DMS53 treated with DMSO at 0.1 percent for 48 hours (cell line): ENCODE results near the gene CCK.

Source experiments
- DNase-seq: peaks from one replicate; lab custom pipeline; 2025; ENCODE audit not compliant: unreplicated experiment; lab: John Stamatoyannopoulos, UW

The CCK gene

GRCh38 chr3:42226470-42227425 lies 39.2 kb downstream of the CCK start:
- DNase-seq: no peak

- DNase-seq: no peak
Observed at GRCh38 chr3:42225486-42226363, 40.3 kb downstream of the CCK start.

GRCh38 chr3:42224658-42225421 lies 41.1 kb downstream of the CCK start:
- no peak for DNase-seq

GRCh38 chr3:42224178-42224577 lies 41.8 kb downstream of the CCK start:
- DNase-seq: no peak

DNA sequence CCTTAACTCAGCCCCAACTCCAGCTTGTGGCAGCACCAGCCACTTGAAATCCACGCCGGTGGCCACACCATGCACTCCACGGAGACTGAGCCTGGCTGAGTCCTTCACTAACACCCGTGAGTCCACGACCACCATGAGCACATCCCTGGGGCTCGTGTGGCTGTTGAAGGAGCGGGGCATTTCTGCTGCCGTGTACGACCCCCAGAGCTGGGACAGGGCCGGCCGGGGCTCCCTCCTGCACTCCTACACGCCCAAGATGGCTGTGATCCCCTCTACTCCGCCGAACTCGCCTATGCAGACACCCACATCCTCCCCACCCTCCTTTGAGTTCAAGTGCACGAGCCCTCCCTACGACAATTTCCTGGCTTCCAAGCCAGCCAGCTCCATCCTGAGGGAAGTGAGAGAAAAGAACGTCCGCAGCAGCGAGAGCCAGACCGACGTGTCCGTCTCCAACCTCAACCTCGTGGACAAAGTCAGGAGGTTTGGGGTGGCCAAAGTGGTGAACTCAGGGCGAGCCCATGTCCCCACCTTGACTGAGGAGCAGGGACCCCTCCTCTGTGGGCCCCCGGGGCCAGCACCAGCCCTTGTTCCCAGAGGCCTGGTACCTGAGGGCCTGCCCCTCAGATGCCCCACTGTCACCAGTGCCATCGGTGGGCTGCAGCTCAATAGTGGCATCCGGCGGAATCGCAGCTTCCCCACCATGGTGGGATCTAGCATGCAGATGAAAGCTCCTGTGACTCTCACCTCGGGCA lies 42.9 kb downstream of the CCK start:
- DNase-seq: no peak

GRCh38 chr3:42220436-42221121 lies 45.4 kb downstream of the CCK start:
- no peak for DNase-seq

GRCh38 chr3:42216931-42217333 lies 49.1 kb downstream of the CCK start:
- DNase-seq: no peak

DNA sequence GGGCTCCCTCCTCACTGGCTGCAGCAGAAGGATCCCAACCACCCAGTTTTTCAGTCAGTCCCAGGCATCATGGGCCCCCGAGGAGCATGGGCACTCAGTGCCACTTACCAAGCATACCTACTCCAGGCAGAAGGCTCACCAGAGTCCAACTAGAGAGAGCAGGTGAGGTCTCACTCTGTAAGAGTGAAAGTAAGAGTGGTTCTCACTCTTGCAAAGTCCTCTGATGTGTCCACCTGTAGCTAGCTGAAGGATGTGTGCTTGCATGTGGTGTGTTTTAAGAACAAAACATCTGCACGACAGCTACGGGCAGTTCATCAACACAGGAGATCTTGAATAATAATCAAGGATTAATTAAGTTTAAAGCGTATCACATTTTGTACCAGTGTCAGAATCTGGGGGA lies 49.7 kb downstream of the CCK start:
- no peak for DNase-seq

DNA sequence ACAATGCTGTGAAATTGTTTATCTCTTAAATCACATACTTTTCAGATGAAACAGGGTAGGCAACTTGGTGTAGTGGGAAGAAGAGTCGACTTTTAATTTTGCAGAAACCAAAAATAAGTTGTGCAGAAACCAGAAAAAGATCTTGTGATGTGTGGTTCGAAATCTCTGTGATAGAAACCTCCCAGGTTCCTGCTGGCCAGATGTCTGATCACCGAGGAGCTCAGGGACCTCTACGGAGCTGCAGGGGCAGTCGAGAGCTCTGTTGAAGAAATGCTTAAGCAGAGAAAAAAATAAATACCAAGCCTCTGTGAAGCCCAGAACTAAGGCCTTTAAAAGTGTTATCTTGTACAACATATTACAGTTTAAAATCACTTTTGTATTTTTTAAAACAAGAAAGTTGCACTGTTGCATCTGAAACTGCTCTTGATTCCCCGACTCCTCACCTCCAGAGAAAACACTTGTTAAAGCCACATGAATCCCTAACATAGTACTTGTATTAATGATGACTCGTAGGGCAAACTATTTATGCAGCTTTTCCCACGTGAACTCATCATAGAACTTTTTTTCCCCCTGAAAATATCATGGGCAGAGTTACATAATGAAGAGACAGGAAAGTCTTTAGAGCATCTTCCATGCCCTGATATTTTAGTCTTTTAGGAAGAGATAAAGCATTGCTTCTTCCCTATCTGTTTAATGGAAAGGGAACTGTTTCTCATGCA lies 51.3 kb downstream of the CCK start:
- no peak for DNase-seq

DNA sequence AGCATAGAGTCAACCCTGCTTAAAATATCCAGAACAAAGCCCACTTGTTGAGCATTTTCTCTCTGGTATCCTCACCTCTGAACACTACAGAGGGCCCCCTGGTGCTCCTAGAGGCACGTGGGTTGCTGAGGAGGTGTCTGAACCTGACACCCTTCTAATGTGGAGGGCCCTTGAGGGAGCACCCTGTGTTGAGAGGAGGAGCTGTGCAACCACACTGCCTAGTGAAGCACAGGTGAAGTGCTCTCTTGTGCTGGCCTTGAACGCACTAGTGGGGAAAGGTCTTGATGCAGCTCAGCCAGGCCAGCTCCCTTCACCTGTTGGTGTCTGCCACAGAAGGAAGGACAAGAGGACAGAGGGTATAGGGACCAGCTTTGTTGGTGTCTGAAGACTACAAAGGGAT lies 51.9 kb downstream of the CCK start:
- DNase-seq: no peak

DNA sequence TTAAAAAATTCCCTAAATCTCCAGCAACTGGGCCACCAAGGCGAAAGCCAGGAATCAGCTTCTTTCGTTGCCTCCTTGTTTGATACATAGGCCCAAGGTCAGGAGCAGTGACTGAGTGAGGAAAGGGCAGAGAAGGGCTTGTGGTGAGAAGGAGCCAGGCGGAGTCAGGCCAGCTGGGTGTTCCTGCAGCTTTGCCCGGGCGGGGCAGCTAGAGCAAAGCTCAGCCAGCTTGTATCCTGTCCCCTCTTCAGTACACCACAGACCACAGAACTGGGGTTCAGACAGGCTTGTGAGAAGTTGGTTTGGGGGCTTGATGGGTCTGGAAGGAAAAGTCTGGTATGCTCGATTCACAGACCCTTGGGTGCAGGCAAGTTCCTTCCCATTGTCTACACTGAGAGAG lies 52.6 kb downstream of the CCK start:
- DNase-seq: no peak

DNA sequence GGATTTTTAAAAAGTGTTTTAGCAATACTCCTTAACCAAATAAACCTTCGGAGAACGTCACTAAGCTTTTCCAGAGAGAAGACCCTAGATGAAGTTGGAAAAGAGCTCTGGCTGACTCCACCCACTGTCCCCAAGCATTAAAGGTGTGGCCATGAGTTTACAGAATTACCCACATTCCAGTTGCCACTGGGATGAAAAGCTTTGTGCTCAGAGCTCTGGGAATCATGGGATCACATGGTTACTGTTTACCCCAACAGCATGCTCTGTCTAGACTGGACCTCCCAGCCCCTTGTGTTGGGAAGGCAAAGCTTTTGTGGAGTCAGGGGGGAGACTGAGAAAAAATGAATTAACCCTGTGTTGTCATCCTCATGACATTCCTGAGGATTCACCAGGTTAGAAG lies 55.3 kb downstream of the CCK start:
- no peak for DNase-seq

DNA sequence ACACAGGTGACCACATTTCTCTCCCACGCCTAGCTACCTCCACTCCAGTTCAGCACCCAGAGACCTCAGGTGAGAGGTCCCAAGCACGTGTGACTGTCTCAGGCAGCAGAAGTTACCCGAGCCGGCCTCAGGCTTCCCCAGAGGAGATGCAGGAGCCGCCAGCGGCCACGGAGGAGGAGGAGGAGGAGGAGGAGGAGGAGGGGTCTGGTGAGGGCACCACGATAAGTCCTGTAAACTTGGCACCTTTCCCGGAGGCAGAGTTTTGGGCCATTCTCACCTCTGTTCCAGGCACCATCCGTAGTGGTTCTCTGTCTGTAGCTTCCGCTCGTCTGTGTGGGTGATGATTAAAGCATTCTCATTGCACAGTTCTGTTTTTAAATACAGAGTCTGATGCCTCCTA lies 56.1 kb downstream of the CCK start:
- no peak for DNase-seq
